ENCODE data around the gene APP.

Gene APP

DNA sequence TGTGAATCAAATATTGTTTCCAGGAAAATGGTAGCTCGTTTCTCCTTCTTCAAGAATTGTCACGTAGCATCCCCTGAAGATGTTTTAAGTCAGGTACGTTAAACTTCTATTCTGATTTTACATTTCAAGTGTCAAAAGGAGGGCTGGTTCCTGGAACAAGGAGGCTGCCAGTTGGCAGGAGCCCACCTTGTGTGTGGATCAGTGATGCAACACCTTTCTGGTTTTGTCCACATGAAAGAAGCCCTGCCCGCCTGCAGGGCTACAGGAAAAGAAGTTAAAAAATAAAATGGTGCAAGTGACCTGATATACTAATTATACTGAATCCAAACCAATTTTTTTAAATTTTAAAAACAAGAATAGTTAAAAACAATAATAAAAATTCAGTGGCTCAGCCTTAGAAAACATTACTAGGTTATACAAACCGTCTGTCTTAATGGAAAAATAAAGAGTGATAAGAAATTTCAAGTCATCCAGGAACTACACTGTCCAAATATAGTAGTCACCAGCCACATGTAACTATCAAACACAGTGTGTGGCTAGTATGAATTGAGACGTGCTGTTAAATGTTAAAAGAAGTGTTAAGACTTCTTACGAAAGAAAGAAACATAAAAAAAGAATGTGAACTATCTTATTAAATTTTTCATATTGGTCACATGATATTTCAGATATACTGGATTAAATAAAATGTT lies 123.1 kb downstream of the APP start:
- no peaks in the 10 kb centered on the region for H4K20me1 ChIP-seq (ENCODE audit: insufficient read depth, low read length)

GRCh38 chr21:26043891-26044290 lies 126.7 kb downstream of the APP start:
- H3K4me3 ChIP-seq (ENCODE audit: low read length) = no peak overlapping the region
- no peak overlapping the region for H3K4me2 ChIP-seq (ENCODE audit: low read depth, low read length)

More for the DNA sequence above, 123.1 kb downstream of the APP start:
- no peaks in the 10 kb centered on the region for H3K27me3 ChIP-seq (replicated peaks; ENCODE audit: insufficient read depth, low read length)
- no peak for DNase-seq
- no peak overlapping the region for H3K9ac ChIP-seq (ENCODE audit: low read length)
- TF ChIP-seq EZH2phosphoT487 (IDR thresholded peaks at IDR 0.05; ENCODE audit: low read length) = no peak
- no peak for TF ChIP-seq EZH2 (optimal IDR thresholded peaks at IDR 0.05; ENCODE audit: low read depth, low read length)
- no peak for TF ChIP-seq CTCF (IDR thresholded peaks at IDR 0.05; ENCODE audit: low read length)
- H3K9me2 ChIP-seq (replicated peaks; ENCODE audit: insufficient read depth, low read length) = no peaks in the 10 kb centered on the region
- H3K9me3 ChIP-seq (replicated peaks; ENCODE audit: insufficient read depth, low read length) = no peaks in the 10 kb centered on the region
- no peaks in the 10 kb centered on the region for H3F3A ChIP-seq (ENCODE audit: insufficient read depth, low read length)
- H3K4me2 ChIP-seq (ENCODE audit: low read depth, low read length) = no peak overlapping the region
- H2AFZ ChIP-seq (ENCODE audit: low read length) = no peak overlapping the region
- H3K4me3 ChIP-seq (ENCODE audit: low read length) = no peak overlapping the region
- 0 out of 2 replicates have a peak, but pooled peaks cover 3% of the 10 kb centered on the region for H3K36me3 ChIP-seq (replicated peaks; ENCODE audit: insufficient read depth, low read length)
- H3K27ac ChIP-seq (ENCODE audit: low read length) = no peak overlapping the region
- no peaks in the 10 kb centered on the region for H3K4me1 ChIP-seq (ENCODE audit: low read length)
- H3K79me2 ChIP-seq (ENCODE audit: low read length) = peaks cover 4% of the 10 kb centered on the region; the same call in 1 of the 2 replicates

GRCh38 chr21:26042181-26042876 lies 128.2 kb downstream of the APP start:
- H3K4me1 ChIP-seq (ENCODE audit: low read length) = no peaks in the 10 kb centered on the region
- no peak overlapping the region for H3K27ac ChIP-seq (ENCODE audit: low read length)
- H3F3A ChIP-seq (ENCODE audit: insufficient read depth, low read length) = no peaks in the 10 kb centered on the region
- 0 out of 2 replicates have a peak, but pooled peaks cover 3% of the 10 kb centered on the region for H3K36me3 ChIP-seq (replicated peaks; ENCODE audit: insufficient read depth, low read length)
- no peak overlapping the region for H3K9ac ChIP-seq (ENCODE audit: low read length)
- no peak overlapping the region for H2AFZ ChIP-seq (ENCODE audit: low read length)
- H3K9me2 ChIP-seq (replicated peaks; ENCODE audit: insufficient read depth, low read length) = no peaks in the 10 kb centered on the region
- TF ChIP-seq EZH2phosphoT487 (IDR thresholded peaks at IDR 0.05; ENCODE audit: low read length) = no peak
- no peak for TF ChIP-seq EZH2 (optimal IDR thresholded peaks at IDR 0.05; ENCODE audit: low read depth, low read length)
- no peak for TF ChIP-seq CTCF (IDR thresholded peaks at IDR 0.05; ENCODE audit: low read length)
- H3K79me2 ChIP-seq (ENCODE audit: low read length) = peaks cover 4% of the 10 kb centered on the region; the same call in 1 of the 2 replicates
- no peaks in the 10 kb centered on the region for H4K20me1 ChIP-seq (ENCODE audit: insufficient read depth, low read length)
- no peaks in the 10 kb centered on the region for H3K9me3 ChIP-seq (replicated peaks; ENCODE audit: insufficient read depth, low read length)
- no peak for DNase-seq
- H3K4me2 ChIP-seq (ENCODE audit: low read depth, low read length) = no peak overlapping the region
- H3K27me3 ChIP-seq (replicated peaks; ENCODE audit: insufficient read depth, low read length) = no peaks in the 10 kb centered on the region
- no peak overlapping the region for H3K4me3 ChIP-seq (ENCODE audit: low read length)

More at GRCh38 chr21:26043891-26044290, 126.7 kb downstream of the APP start:
- no peak overlapping the region for H3K27ac ChIP-seq (ENCODE audit: low read length)
- no peak overlapping the region for H2AFZ ChIP-seq (ENCODE audit: low read length)
- no peak overlapping the region for H3K9ac ChIP-seq (ENCODE audit: low read length)
- DNase-seq = no peak
- no peaks in the 10 kb centered on the region for H3F3A ChIP-seq (ENCODE audit: insufficient read depth, low read length)
- TF ChIP-seq CTCF (IDR thresholded peaks at IDR 0.05; ENCODE audit: low read length) (no peak), EZH2phosphoT487 (IDR thresholded peaks at IDR 0.05; ENCODE audit: low read length) (no peak), EZH2 (optimal IDR thresholded peaks at IDR 0.05; ENCODE audit: low read depth, low read length) (no peak)
- no peaks in the 10 kb centered on the region for H3K9me3 ChIP-seq (replicated peaks; ENCODE audit: insufficient read depth, low read length)
- H3K79me2 ChIP-seq (ENCODE audit: low read length) = peaks cover 4% of the 10 kb centered on the region; the same call in 1 of the 2 replicates
- H3K4me1 ChIP-seq (ENCODE audit: low read length) = no peaks in the 10 kb centered on the region
- no peaks in the 10 kb centered on the region for H3K9me2 ChIP-seq (replicated peaks; ENCODE audit: insufficient read depth, low read length)
- 0 out of 2 replicates have a peak, but pooled peaks cover 3% of the 10 kb centered on the region for H3K36me3 ChIP-seq (replicated peaks; ENCODE audit: insufficient read depth, low read length)
- H4K20me1 ChIP-seq (ENCODE audit: insufficient read depth, low read length) = no peaks in the 10 kb centered on the region
- H3K27me3 ChIP-seq (replicated peaks; ENCODE audit: insufficient read depth, low read length) = no peaks in the 10 kb centered on the region
